CD4-positive, alpha-beta T cell treated with Interleukin-10 for 1 hour (primary cell): ENCODE results near the gene WNT7B.

Experiments
- DNase-seq: peaks from one replicate; pipeline ENCODE4 v3.0.0-alpha.2; 2020

WNT7B gene

DNA sequence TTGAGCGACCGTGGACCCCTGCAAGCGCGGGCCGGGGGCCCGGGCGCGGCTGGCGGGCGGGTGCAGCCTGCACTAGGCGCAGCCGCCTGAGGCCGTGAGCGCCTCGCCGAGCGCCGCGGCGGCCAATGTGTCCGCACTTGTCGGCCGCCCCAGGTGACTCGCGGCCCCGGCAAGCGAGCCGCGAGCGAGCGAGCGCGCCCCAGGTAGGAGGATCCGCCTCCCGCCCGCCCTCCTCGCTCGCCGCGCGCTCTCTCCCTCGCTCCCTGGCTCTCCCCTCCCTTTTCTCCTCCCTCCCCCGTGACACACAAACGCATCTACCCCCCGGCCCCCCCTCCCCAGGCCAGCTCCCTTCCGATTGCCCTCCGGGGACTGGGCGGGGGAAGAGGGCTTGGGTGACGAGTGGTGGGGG is at the start of gene WNT7B:
WNT7B (minus strand) TSS at position 160 of the 409 bp plus-strand sequence. CDS start 408 bp downstream, outside the sequence.
- DNase-seq: peak; percentile 27

DNA sequence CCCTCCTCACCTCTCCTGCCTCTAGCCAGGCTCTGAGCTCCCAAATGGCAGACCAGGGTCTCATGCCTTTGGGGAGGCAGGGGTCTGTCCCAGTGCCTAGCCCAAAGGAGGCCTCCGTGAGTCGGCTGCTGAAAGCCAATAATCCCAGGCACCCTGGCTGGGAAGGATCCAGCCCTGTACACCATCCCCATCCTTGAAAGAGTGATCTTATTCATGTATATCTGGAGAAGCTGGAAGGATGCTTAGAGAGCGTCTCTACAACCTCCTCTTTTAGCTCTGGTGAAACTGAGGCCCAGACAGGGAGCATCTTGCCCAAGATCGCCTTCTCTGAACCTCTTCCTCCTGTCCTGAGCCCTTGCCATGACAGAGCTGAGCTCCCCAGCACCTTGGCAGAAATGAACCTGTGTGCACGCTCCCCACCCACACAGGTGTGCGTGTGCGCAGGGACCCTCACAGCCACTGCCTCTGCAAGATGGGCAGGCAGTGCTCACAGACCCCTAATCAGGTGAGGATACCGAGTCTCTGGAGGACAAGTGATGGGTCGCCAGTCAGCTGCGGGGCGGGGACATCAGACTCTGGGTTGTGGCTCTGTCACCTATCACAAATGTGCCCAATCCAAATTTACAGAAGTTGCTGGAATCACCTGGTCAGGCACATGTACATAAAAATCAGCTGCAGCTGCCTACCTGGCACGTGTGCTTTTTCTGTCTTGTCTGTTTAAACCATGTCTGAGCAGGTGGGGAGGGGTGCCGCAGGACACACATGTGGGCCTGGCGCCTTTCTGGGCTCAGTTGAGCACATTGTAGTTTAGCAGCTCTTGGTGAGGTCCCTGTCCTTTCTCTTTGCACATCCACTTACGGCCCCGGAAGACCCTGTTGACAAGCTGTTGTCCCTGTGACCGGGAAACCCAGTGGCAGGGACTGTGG is 49.3 kb upstream of the WNT7B start:
- DNase-seq: no peak

DNA sequence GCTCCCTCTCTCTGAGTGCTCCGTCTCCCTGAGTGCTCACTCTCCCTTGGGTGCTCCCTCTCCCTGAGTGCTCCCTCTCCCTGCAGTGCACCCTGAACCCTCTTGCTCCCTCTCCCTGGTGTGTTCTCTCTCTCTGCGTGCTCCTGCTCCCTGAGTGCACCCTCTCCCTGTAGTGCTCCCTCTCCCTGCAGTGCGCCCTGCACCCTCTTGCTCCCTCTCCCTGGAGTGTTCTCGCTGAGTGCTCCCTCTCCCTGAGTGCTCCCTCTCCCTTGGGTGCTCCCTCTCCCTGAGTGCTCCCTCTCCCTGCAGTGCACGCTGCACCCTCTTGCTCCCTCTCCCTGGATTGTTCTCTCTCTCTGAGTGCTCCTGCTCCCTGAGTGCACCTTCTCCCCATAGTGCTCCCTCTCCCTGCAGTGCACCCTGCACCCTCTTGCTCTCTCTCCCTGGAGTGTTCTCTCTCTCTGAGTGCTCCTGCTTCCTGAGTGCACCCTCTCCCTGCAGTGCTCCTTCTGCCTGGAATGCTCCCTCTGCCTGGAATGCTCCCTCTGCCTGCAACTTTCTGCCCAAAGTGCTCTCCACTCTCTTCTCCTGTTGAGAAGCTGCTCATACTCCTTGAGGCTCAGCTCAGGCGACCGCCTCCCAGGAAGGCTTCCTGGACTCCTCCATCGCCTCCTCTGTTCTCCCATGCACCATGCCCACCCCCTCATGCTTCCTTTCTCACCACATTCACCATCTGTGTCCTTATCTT is 48.4 kb upstream of the WNT7B start:
- DNase-seq: no peak

DNA sequence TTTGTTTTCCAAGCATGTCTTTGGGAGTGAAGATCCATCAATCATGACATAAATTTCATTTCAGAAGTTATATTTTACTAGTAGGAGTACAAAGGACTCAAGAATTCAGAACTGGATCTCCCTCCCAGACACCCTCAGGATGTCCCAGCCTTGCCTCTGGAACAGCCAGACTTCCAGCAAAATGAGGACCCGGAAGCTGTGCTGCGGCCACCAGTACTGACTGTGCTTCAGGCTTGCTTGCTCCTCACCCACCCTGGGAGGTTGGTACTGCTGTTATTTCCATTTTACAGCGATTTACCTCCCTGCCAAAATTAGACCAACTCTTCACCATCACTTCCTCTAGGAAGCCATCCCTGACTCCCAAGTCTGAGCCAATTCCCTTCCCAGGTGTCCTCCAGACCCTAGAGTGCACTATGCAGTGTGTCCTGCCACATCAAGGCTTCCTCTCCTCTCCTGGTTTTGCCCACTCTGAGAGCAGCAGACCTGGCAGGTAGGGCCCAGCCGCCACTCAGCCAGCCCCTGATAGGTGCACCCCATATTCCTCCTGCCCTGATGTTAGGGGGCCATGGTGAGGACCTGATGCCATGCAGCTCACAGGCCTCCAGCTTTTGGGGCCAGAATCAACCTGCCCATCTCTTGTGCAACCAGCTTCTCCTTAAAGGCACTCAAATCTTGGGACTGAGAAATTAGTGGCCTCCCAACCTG is 47.3 kb upstream of the WNT7B start:
- DNase-seq: no peak

DNA sequence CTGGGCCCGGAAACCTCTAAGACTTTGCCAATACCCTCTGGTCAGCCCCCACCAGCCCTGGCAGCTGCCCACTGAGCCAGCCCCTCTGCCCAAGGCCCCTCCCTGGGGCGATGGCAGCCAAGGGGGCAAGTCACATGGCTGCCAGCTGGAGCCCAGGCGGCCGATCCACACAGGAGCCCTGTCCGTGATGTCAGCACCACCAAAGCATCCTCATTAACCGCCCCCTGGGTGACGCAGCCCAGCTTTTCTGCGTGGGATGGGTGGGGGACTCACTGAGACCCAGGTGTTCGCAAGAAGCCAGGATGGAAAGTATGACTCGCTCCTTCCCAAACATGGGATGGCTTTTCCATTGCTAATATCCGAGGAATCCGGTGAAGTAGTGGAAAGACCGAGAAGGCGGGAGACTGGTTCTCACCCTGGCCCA is 46.6 kb upstream of the WNT7B start:
- no peak for DNase-seq

DNA sequence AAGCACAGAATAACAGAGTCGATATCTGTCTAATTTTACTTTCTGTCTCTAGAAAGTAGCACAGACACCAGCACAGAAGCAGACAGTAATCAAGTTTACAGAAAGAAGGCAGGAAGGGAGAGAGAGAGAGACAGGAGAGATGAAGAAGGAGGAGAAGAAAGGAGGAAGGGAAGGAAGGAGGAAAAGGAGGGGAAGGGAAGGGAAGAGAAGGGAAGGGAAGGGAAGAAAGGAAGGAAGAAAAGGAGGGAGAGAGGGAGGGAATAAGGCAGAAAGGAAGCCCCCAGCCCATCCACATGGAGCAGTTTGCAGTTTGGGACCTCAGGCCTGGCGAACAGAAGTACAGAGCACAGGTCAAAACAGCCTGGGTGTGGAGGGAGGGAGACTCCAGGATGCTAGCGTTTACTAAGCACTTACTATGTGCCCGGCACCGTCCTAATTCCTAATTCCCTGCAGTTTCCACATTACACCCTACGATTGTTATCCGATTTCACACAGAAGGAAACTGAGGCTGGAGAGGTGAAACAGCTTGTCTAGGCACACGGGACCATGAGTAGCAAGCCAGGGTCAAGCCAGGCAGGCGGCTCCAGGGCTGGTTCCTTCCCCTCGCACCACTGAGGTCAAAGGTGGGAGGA is 46.0 kb upstream of the WNT7B start:
- DNase-seq: no peak

DNA sequence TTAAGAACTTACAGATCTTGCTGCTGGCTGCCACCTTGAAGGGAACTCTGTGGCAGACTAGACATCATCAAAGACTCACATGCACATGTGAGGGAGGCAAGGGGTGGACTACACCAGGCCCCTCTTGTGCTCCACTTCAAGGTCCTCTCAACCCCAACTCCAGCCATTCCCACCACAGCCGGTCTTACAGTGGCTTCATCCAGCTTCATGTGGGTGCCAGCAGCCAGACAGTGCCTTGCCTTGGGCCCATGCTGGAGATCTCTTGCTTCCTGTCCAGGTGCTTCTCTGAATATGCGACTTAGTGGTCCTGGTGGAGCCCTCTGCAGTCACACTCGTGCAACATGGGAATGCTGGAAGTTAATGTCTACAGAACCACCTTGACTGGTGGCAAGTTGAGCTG is 44.6 kb upstream of the WNT7B start:
- DNase-seq: no peak

DNA sequence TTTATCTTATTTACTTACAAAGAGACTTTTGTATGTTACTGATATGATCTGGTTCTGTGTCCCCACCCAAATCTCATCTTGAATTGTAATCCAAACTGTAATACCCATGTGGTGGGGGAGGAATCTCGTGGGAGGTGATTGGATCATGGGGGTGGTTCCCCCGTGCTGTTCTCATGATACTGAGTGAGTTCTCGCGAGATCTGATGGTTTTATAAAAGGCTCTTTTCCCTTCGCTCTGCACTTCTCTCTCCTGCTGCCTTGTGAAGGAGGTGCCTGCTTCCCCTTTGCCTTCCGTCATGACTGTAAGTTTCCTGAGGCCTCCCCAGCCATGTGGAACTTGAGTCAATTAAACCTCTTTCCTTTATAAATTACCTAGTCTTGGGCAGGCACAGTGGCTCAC is 42.4 kb upstream of the WNT7B start:
- no peak for DNase-seq

DNA sequence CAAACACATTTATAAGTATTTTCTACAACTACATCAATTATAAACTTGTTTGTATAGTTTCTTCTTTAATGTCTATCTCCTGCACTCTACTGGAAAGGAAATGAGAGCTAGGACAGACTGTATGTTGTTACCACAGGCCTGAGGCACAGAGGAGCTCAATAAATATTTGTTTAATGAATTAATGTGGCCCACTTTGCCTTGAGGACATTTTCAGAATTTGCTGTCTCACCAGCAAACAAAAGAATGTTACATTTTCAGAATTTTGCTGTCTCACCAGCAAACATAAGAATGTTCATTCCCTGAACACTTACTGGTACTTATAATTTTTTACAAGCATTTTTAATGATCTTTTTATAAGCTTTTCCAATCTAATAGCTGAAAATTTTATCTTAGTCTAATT is 41.9 kb upstream of the WNT7B start:
- DNase-seq: no peak

DNA sequence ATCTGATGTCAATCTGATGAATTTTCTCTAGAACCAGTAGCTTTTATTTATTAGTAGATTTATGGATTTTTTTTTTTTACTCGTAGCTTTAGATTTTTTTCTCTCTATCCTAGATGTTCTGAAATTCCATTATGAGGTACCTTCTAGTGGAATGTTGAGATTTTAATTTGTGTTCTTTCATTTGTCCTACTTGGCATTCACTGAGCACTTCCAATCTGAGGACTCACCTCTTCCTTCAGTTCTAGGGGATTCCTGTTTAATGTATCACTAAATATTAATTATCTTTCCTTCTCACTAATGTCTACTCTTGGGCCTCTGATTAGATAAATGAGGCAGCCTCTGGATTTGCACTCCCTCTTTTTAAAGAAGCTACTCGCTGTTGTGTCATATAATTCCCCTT is 40.2 kb upstream of the WNT7B start:
- no peak for DNase-seq

DNA sequence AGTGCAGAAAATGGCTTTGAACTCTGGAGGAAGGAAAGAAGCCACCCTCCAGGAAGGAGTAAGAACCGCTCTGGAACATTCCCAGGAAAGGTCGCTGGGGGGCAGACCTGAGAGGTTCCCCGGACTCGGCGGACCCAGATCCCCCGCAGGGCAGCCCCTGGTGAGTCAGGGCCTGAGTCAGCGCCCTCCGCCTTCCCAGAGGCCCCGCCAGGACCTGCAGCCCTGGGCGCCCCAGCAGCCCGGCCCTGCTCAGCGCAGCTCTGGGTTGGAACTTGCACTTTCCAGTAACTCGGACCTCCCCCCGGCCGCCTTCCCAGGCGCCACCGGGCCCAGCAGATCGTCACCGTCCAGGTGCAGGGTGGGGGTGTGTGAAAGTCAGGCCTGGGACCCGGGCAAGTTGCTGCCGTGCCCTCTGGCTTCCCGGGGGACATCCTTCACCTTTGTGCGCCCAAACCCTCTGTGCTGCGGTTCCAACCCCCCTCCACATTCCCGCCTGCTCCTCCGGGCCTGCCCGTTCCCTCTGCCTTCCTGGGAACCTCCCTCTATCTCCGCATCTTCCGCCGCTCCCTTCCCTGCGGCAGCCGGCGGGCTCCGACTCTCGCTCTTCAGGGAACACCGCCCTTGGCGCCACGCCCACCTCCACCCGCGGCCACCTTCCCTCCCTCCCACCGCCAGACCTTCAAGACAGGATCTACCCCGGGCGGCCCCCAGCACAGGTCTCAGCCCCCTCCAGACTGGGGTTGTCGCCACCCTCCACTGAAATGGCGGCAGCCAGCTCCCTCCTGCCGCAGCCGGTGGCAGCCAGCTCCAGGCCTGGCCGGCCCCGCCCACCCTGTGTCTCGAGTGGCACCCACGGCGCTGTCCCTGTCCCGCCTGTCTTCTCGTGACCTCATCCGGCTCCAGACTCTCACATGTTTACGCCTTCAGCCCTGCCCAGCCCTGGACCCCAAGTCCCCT is 36.8 kb upstream of the WNT7B start:
- peak; percentile 79 for DNase-seq

DNA sequence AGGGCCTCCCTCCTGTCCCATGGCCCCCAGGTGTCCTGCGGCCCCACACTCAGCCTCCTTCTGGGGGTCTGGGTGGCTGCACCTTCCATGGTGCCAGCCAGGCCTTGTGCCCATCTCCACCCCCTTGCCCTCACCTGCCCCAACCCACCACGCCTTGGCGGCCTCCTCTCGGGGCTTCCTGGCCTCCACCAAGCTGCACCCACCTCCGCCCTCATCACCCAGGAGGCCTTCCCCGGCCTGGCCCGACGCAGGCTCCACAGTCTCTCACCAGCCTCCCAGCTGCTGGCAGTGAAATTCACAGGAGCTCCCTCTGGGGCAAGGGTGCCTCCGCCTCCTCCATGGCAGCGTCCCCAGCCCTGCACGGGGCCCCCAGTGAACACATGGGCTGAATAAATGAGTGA is 35.9 kb upstream of the WNT7B start:
- no peak for DNase-seq

DNA sequence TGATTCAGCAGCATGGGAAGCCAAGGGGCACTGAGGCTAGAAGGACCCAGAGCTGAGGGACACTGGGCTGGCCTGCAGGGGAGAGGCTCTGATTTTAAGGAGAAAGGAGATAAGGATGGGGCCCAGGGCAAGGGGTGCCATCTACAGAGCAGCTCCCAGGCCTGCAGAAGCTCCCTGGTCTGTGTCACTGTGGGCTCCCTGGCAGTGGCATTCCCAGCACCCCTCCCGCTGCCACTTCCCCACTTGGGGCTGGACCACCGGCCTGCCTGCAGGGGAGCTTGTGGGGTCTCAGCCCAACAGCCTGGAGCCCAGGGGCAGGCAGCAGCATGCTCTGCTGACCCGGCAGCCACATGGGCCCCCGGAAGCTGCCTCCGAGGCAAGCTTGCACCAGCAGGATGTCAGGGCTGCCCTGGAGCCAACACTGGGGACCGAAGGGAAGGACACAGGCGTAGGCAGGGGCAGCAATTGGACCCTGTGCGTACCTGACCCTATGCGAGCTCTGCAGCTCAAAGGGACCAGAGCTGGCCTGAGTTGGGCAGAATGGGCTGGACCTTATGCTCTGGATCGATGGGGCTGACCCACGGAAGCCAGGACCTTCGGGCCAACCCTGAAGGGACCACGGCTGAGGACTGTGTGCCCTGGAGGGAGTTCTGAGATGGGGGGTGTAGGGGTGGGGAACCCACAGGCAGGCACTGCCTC is 35.4 kb upstream of the WNT7B start:
- DNase-seq: no peak

DNA sequence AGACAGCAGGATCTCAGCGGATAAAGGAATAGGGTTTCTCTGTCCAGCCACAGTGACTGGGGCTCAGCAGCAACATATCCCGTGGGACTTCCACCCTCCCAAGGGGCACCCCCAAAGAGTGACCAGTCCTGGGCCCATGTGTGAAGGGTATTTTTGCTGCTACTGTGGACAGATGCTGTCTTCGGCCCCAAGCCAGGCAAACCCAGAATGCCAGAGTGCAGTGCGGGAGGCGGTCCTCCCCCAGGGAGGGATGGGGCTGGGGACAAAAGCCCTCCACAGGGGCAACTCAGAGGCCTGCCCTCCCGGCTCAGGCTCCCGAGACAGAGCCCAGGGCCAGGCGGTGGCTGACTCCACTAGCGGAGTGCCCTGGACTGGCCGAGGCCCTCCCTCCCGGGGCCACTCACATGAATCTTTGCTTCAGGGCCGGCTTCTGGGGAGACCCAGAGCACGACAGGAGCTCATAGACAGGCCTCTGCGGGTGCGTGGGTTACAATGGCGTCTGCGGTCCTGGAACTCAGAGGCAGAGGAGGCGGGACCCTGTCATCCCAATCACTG is 34.7 kb upstream of the WNT7B start:
- DNase-seq: no peak

DNA sequence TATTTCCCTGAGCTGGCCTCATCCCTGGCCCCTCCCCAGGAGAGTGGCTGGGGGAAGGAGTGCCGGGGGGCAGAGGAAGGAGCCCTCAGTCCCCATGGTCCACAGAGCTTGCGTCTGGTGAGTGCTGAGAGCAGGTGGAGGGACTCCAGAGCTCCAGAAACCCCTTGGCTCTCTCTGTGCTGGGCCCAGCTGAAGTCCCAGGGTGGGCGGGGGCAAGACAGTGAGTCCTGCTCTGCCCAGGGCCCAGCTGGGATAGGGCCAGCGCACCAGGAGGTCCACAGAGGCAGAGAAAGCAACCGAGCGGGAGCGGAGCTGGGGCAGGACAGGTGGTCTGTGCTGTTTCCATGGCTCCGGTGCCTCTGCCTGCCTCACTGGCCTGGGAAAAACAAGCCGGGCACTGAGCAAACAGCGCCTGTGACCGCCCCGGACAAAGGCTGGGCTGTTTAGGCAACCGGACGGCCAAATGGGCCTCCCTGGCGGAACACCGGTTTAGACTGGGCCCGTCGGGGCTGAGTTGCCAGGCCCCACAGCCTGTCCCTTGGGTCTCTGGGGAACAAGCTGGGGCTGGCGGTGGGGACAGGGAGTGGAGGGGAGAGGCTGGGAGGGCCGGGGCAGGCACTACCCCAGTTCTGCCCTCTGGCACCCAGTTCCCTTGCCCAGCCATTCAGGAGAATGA is 34.1 kb upstream of the WNT7B start:
- no peak for DNase-seq

DNA sequence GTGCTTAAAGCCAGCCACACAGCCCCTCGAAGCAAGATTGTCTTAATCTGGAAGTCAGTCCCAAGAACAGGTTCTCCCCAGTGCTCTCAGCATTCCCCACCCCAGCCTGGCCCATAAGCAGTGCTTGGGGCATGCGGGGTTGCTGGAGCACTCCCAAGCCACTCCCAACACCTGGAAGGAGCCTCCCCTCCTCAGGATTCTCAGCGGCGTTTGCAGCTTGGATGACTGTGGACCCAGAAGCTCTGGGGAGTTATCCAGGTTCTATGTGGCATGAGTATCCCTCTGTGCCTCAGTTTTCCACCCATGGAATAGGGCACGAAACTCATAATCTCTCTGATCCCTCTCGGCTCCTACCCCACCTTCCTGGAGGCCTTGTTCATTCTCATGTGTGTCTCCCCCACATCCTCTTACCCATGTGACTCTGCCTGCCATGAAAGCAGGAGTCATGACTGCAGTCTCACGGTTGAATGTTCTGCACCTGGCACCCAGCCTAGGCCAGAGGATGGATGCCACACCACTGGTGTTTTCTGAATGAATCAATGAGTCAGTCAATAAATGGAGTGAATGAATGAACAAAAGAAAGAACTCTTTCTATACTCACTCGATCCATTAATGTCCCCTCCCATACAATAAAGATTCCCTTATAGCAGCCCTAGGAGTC is 33.4 kb upstream of the WNT7B start:
- DNase-seq: no peak

DNA sequence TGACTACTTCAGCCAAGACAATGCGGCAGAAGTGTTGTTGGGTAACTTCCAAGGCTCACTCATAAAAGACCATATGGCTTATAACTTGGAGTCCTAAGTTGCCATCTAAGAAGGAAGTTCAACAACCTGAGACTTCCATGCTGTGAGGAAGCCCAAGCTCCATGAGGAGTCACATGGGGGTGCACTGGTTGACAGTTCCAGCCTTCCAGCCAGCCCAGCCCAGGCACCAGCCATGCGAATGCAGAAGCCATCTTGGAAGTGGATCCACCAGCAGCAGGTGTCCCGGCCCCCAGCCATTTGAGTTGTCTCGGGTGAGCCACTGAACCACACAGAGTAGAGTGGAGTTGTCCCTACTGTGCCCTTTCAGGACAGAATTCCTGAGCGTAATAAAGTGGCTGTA is 32.8 kb upstream of the WNT7B start:
- no peak for DNase-seq

DNA sequence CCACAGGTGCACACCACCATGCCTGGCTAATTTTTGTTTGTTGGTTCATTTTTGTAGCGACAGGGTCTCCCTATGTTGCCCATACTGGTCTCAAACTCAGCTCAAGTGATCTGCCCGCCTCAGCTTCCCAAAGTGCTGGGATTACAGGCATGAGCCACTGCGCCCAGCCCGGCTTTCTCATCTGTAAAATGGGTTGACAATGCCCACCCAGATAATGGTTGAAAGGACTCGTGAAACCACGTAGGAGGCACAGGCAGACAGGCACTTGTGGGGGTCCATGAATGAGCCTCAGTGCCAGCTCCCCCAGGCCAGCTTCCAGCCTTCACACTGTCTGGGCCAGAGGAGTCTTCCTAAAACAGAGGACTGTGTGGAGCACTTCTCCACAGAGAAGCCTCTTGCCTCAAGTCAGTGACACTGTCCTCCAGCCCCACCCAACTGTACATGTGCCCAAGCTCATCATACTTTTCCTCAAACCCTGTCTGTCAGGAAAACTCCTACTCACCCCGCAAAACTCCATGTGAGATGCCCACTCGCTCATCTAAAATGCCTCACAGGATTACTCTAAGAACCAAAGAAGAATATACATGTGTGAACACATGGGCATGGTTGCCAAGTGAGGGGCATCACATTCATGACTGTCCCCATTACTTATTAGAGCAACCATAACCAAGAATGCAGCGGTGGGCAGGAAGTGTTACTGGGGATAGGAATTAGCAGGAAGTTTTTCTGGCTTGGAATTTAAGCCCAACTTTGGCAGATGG is 32.1 kb upstream of the WNT7B start:
- no peak for DNase-seq

DNA sequence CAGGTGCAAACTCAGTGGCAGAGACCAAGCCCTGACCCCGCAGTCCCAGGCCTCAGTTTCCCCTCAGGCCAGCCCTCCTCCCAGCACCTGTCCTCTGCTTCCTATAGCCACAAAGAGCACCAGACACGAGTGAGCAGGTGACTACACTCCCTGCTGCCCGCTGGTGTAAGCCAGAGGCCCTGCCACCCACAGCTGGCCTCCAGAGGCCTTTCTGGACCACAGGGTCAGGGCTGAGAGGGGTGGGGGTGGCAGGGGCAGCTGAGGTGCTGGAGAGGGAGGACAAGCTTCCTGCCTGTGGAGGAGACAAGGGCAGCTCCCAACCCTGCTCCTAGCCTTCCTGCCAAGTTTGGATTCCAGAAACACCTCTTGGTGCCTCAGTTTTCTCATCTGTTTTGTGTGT is 31.3 kb upstream of the WNT7B start:
- DNase-seq: no peak
